CD4-positive, alpha-beta memory T cell (primary cell): Measurements from ENCODE around the gene LINS1. TPM values are rescaled to one million over a fixed set of nuclear protein-coding genes. Genes with fewer than 3 reads are reported as not detected.
A peak's percentile ranks its signal among the peaks of the same experiment; 100 is the strongest.

Source experiments
- CTCF ChIA-PET: fragments of 350-600 bp; sonication (Branson Sonifier 250); formaldehyde crosslinking; loops from one replicate; lab custom pipeline; 2021; ENCODE audit warnings: inconsistent platforms; ENCODE audit not compliant: partially characterized antibody; lab: Charles Lee
- POLR2A ChIA-PET: fragments of 350-600 bp; sonication (Branson Sonifier 250); formaldehyde crosslinking; loops from one replicate; lab custom pipeline; 2021; ENCODE audit not compliant: partially characterized antibody; lab: Charles Lee
- DNase-seq, 5 donors: peaks; one replicate each; pipeline versions ENCODE4 v3.0.0 to v3.0.0-alpha.2; 2020 to 2022; ENCODE audit warnings: mixed read lengths in 1 of 5
- H3K27ac ChIP-seq: one replicate; pipeline ENCODE4 v1.7.0; 2013; ENCODE audit warnings: low read depth, low read length
- H3K27me3 ChIP-seq: 2 replicates; pipeline ENCODE4 v1.7.0; 2013; ENCODE audit warnings: mild to moderate bottlenecking, low read length, moderate library complexity; ENCODE audit not compliant: insufficient read depth
- H3K36me3 ChIP-seq: 2 replicates; pipeline ENCODE4 v1.7.0; 2013; ENCODE audit warnings: mild to moderate bottlenecking, low read length, moderate library complexity; ENCODE audit not compliant: insufficient read depth
- H3K4me1 ChIP-seq: 2 replicates; pipeline ENCODE4 v1.7.0; 2013; ENCODE audit warnings: mild to moderate bottlenecking, low read length, moderate library complexity; ENCODE audit not compliant: insufficient read depth
- H3K4me3 ChIP-seq, 2 donors: one replicate each; pipeline ENCODE4 v1.7.0; 2013; ENCODE audit warnings: low read length in 2 of 2, mild to moderate bottlenecking in 1 of 2
- H3K9me3 ChIP-seq, 2 donors: one replicate each; pipeline ENCODE4 v1.7.0; 2013; ENCODE audit warnings: low read length in 2 of 2, control low read depth in 1 of 2; ENCODE audit not compliant: control insufficient read depth in 1 of 2
- H3K27ac Mint-ChIP-seq, 7 donors: one replicate each; pipeline ENCODE4 v1.8.0; 2020 to 2021; ENCODE audit warnings: mixed read lengths in 7 of 7, mild to moderate bottlenecking in 6 of 7, inconsistent platforms in 3 of 7, moderate library complexity in 3 of 7
- H3K27me3 Mint-ChIP-seq, 2 donors: one replicate each; pipeline ENCODE4 v1.8.0; 2020 to 2021; ENCODE audit warnings: mixed read lengths in 2 of 2
- H3K36me3 Mint-ChIP-seq, 2 donors: one replicate each; pipeline ENCODE4 v1.8.0; 2020 to 2021; ENCODE audit warnings: mixed read lengths in 2 of 2, inconsistent platforms in 1 of 2, mild to moderate bottlenecking in 1 of 2
- H3K4me1 Mint-ChIP-seq, 4 donors: one replicate each; pipeline ENCODE4 v1.8.0; 2020 to 2021; ENCODE audit warnings: mixed read lengths in 4 of 4, mild to moderate bottlenecking in 1 of 4
- H3K4me3 Mint-ChIP-seq, 8 donors: one replicate each; pipeline ENCODE4 v1.8.0; 2020 to 2021; ENCODE audit warnings: mixed read lengths in 8 of 8, mild to moderate bottlenecking in 7 of 8, moderate library complexity in 6 of 8, inconsistent platforms in 3 of 8
- H3K9me3 Mint-ChIP-seq, 8 donors: one replicate each; pipeline ENCODE4 v1.8.0; 2020 to 2021; ENCODE audit warnings: mixed read lengths in 8 of 8, mild to moderate bottlenecking in 5 of 8, inconsistent platforms in 3 of 8, moderate library complexity in 1 of 8
- intact Hi-C: fragments of 100-400 bp; cut with micrococcal nuclease; formaldehyde crosslinking; loops from one replicate; pipeline ENCODE4 v1.15.1; 2023
- polyA plus RNA-seq, 2 donors: library from polyadenylated mRNA; unstranded; fragments of 300-500 nt; fragmentation: Illumina TruSeq; gene quantifications; one replicate each; pipeline ENCODE4 v1.2.3, GENCODE V29; 2021
- total RNA-seq, 2 experiments: library from RNA; stranded (reverse); gene quantifications; one replicate each; pipeline ENCODE4 v1.2.3, GENCODE V29; 2021

LINS1 gene
- total and polyA plus RNA-seq, 4 experiments from 2014 or later = 65.8 to 84.0 (median 78.9) TPM

GRCh38 chr15:100533886-100534285 is 68.1 kb downstream of the LINS1 start:
- no peak for DNase-seq
- Mint-ChIP-seq H3K27ac (no peak overlapping the region), H3K27me3 (no peaks in the 10 kb centered on the region), H3K4me3 (no peak overlapping the region), H3K36me3 (peaks cover 0 to 12% of the 10 kb centered on the region in 2 donors), H3K9me3 (peaks cover 0 to 12% (median 5%) of the 10 kb centered on the region in 8 donors), H3K4me1 (peaks cover 7 to 15% (median 11%) of the 10 kb centered on the region in 4 donors)
- Histone ChIP-seq H3K4me1 (peaks cover 12% of the 10 kb centered on the region), H3K36me3 (no peaks in the 10 kb centered on the region), H3K4me3 (no peak overlapping the region), H3K27ac (no peak overlapping the region), H3K27me3 (no peaks in the 10 kb centered on the region), H3K9me3 (no peaks in the 10 kb centered on the region)
- ChIA-PET POLR2A (no interaction called here), CTCF (interaction anchor here (1.5 kb wide), 1 partner anchor 184 kb away, joined by 6 read pairs; no protein-coding TSS in a partner anchor)
- intact Hi-C loops = no loop called here

DNA sequence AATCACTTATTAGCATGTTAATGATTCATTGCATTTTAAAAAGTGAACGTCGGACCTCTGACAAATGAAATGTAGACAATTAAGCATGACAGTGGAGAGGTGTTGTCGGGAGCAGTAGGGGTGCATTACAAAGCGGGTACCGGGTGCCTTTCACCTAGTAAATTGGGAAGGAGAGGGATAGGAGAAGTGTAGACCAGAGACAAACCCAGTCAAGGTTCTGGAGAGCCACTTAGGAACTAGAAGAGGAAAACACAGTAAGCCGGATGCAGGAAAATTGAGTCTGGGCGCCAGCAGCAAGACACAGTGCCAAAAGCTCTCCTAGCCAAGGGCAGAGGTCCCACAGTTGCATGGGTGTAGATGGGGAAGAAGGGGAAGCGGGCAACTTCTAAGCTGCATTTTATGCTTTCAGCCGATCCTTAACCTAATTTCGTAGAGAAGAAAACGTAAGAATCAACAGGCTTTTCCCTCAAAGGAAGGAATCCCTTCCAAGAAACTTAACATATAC is 70.1 kb downstream of the LINS1 start:
- peaks cover 7 to 19% (median 12%) of the 10 kb centered on the region in 4 donors for H3K4me1 Mint-ChIP-seq
- ChIA-PET POLR2A (no interaction called here), CTCF (no interaction called here)
- H3K4me3 Mint-ChIP-seq = no peak overlapping the region
- no peak for DNase-seq
- H3K36me3 Mint-ChIP-seq = peaks cover 0 to 10% of the 10 kb centered on the region in 2 donors
- Histone ChIP-seq H3K27ac (no peak overlapping the region), H3K9me3 (no peaks in the 10 kb centered on the region), H3K36me3 (no peaks in the 10 kb centered on the region), H3K4me1 (peaks cover 15% of the 10 kb centered on the region), H3K4me3 (no peak overlapping the region), H3K27me3 (no peaks in the 10 kb centered on the region)
- no peaks in the 10 kb centered on the region for H3K27me3 Mint-ChIP-seq
- H3K27ac Mint-ChIP-seq = no peak overlapping the region
- intact Hi-C loops = no loop called here
- no peaks in the 10 kb centered on the region for H3K9me3 Mint-ChIP-seq

DNA sequence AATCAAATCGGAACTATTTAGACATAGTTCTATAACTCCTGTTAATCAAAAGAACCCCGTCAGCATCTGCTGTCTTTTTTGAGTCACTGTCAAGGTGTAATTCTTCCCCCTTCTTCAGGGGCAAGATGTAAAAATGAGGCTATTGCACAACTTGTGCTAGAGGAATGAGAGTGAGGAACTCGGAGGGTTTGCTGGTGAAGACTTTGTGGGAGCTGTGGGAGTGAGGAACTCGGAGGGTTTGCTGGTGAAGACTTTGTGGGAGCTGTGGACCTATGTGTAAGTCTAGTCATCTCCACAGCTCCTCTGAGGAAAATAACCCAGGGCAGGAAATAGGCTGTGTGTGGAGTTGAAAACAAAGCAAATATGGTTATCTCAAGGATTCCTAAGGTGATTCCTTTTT is 70.8 kb downstream of the LINS1 start:
- no peak for DNase-seq
- Histone ChIP-seq H3K4me3 (no peak overlapping the region), H3K36me3 (no peaks in the 10 kb centered on the region), H3K9me3 (no peaks in the 10 kb centered on the region), H3K27ac (no peak overlapping the region), H3K4me1 (peaks cover 15% of the 10 kb centered on the region), H3K27me3 (no peaks in the 10 kb centered on the region)
- intact Hi-C loops = no loop called here
- Mint-ChIP-seq H3K27ac (no peak overlapping the region), H3K4me3 (peak overlapping the region in 1 of 8 donors; percentile 7), H3K4me1 (peaks cover 7 to 19% (median 12%) of the 10 kb centered on the region in 4 donors), H3K27me3 (no peaks in the 10 kb centered on the region), H3K9me3 (no peaks in the 10 kb centered on the region), H3K36me3 (peaks cover 0 to 9% of the 10 kb centered on the region in 2 donors)
- CTCF ChIA-PET = no interaction called here
- POLR2A ChIA-PET = no interaction called here

DNA sequence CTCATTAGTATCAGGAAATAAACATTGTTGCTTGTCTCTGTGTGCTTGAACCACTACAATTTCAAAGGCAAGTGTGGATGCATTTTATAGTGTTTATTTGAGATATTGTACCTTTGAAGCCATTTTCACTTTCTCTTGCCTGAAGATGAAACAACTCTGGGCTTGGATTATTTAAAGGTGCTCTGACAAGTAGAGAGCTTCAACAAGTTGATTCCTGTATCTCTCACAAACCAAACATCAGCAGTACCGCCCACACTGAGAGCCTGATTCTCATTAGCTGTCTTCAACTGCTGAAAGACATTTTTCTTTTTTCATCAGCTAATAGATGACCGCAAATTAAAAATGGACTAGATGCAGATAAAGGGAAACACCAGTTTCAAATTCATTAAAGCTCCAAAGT is 72.4 kb downstream of the LINS1 start:
- peaks cover 7 to 19% (median 12%) of the 10 kb centered on the region in 4 donors for H3K4me1 Mint-ChIP-seq

DNA sequence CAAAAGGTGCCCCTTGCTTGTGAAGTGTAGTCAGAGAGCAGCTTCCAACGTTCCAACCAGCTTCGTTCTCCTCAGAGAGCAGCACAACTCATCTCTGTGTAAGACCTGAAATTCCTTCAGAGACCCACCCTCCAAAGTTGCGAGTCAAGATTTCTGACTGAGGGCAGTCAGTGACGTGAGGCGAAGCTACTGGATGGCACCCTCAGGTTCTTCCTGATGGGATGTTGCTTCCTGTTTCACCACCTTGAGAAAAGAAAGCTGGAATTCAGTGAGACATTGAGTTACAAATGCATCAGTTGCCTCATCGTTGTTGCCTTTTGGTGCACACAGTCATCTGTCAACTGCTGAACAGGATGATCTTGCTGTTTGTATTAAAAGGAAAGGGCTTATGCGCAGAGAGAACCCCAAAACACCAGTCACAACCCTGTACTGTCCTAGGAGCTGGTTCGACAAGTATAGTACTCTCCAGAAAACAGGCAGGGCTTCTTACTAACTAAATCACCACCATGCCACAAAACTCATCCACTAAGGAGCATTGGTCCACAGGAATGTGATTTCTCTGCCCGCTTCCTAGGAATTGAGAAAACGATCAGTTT is 73.1 kb downstream of the LINS1 start, which contains the start of gene CERS3:
TSS of gene CERS3 (minus strand) at position 118 of the 596 bp plus-strand sequence. CDS start 27,101 bp downstream, outside the sequence.
- ChIA-PET CTCF (no interaction called here), POLR2A (no interaction called here)
- Mint-ChIP-seq H3K4me1 (peaks cover 7 to 19% (median 12%) of the 10 kb centered on the region in 4 donors), H3K36me3 (peaks cover 0 to 9% of the 10 kb centered on the region in 2 donors), H3K27ac (peak within 1 kb of the TSS in 5 of 7 donors; percentile 43 to 84 (median 70)), H3K9me3 (no peaks in the 10 kb centered on the region), H3K4me3 (peak within 1 kb of the TSS in 1 of 8 donors; percentile 53), H3K27me3 (no peaks in the 10 kb centered on the region)
- H3K36me3 ChIP-seq = no peaks in the 10 kb centered on the region
- DNase-seq = no peak
- intact Hi-C loops = no loop called here
- H3K9me3 ChIP-seq = no peaks in the 10 kb centered on the region
- no peak within 1 kb of the TSS for H3K4me3 ChIP-seq
- no peak within 1 kb of the TSS for H3K27ac ChIP-seq
- H3K27me3 ChIP-seq = no peaks in the 10 kb centered on the region
- peaks cover 15% of the 10 kb centered on the region for H3K4me1 ChIP-seq

More for the DNA sequence above, 72.4 kb downstream of the LINS1 start:
- Mint-ChIP-seq H3K4me3 (peak overlapping the region in 1 of 8 donors; percentile 53), H3K27me3 (no peaks in the 10 kb centered on the region), H3K9me3 (no peaks in the 10 kb centered on the region), H3K27ac (peak overlapping the region in 4 of 7 donors; percentile 33 to 84 (median 72)), H3K36me3 (peaks cover 0 to 9% of the 10 kb centered on the region in 2 donors)
- H3K4me1 ChIP-seq = peaks cover 15% of the 10 kb centered on the region
- H3K27ac ChIP-seq = no peak overlapping the region
- ChIA-PET POLR2A (no interaction called here), CTCF (no interaction called here)
- no peaks in the 10 kb centered on the region for H3K27me3 ChIP-seq
- intact Hi-C loops = no loop called here
- no peaks in the 10 kb centered on the region for H3K9me3 ChIP-seq
- H3K4me3 ChIP-seq = no peak overlapping the region
- H3K36me3 ChIP-seq = no peaks in the 10 kb centered on the region
- peak in 2 of 5 donors; percentile 17 to 20 for DNase-seq

- no peaks in the 10 kb centered on the region for H3K36me3 ChIP-seq
- H3K27ac Mint-ChIP-seq = no peak overlapping the region
- ChIA-PET POLR2A (no interaction called here), CTCF (interaction anchor here (2.0 kb wide), 1 partner anchor 176 kb away, joined by 6 read pairs; no protein-coding TSS in a partner anchor)
- intact Hi-C loops = no loop called here
- H3K4me3 Mint-ChIP-seq = no peak overlapping the region
- H3K27me3 ChIP-seq = no peaks in the 10 kb centered on the region
- peaks cover 0 to 6% of the 10 kb centered on the region in 2 donors for H3K36me3 Mint-ChIP-seq
- no peak overlapping the region for H3K27ac ChIP-seq
- no peak for DNase-seq
- no peaks in the 10 kb centered on the region for H3K9me3 Mint-ChIP-seq
- H3K27me3 Mint-ChIP-seq = no peaks in the 10 kb centered on the region
- H3K4me1 Mint-ChIP-seq = peaks cover 11 to 23% (median 14%) of the 10 kb centered on the region in 4 donors
- peaks cover 18% of the 10 kb centered on the region for H3K4me1 ChIP-seq
- no peaks in the 10 kb centered on the region for H3K9me3 ChIP-seq
- H3K4me3 ChIP-seq = no peak overlapping the region
These were observed 75.9 kb downstream of the LINS1 start for GRCh38 chr15:100526027-100526481.

GRCh38 chr15:100525436-100525835 is 76.5 kb downstream of the LINS1 start:
- DNase-seq = no peak
- no peak overlapping the region for H3K27ac ChIP-seq
- Mint-ChIP-seq H3K36me3 (peaks cover 0 to 6% of the 10 kb centered on the region in 2 donors), H3K4me1 (peaks cover 17 to 28% (median 20%) of the 10 kb centered on the region in 4 donors), H3K4me3 (no peak overlapping the region), H3K9me3 (no peaks in the 10 kb centered on the region), H3K27ac (no peak overlapping the region), H3K27me3 (no peaks in the 10 kb centered on the region)
- no peaks in the 10 kb centered on the region for H3K27me3 ChIP-seq
- intact Hi-C loops = no loop called here
- H3K36me3 ChIP-seq = no peaks in the 10 kb centered on the region
- H3K9me3 ChIP-seq = no peaks in the 10 kb centered on the region
- H3K4me1 ChIP-seq = peaks cover 25% of the 10 kb centered on the region
- H3K4me3 ChIP-seq = no peak overlapping the region
- CTCF ChIA-PET = interaction anchor here (2.0 kb wide), 1 partner anchor 175 kb away, joined by 6 read pairs; no protein-coding TSS in a partner anchor
- POLR2A ChIA-PET = no interaction called here
